ENCODE data around the gene FSIP1.

GRCh38 chr15:39613861-39614260, 168.8 kb downstream of the FSIP1 start:
- TF ChIP-seq CTCF (conservative IDR thresholded peaks at IDR 0.05 in 1 of 2, IDR thresholded peaks at IDR 0.05 in 1 of 2; ENCODE audit: extremely low read depth in 1 of 2, insufficient read depth in 1 of 2, low read depth in 1 of 2, low read length in 2 of 2) (no peak), EZH2 (IDR thresholded peaks at IDR 0.05; ENCODE audit: borderline replicate concordance, low read length) (no peak)

Data from mammary epithelial cell (primary cell).